OCI-LY1 (cell line): ENCODE measurements around the gene MICAL2.

ENCODE experiments used
- EZH2 ChIP-seq: fragments of 200-600 bp; sonication (generic), shearing (Covaris generic); IDR thresholded peaks from 2 replicates; pipeline ENCODE4 v1.8.0; 2017; ENCODE audit warnings: borderline replicate concordance, mixed run types, mild to moderate bottlenecking, antibody characterized with exemption, low read length, moderate library complexity, mixed read lengths
- TF ChIP-seq, protein P1 (sequence below): fragments of 200-600 bp; sonication (generic), shearing (Covaris generic); IDR thresholded peaks from 2 replicates; pipeline ENCODE4 v1.5.1; 2017; ENCODE audit warnings: mild to moderate bottlenecking, antibody characterized with exemption, low read length, moderate library complexity, mixed read lengths

DNA sequence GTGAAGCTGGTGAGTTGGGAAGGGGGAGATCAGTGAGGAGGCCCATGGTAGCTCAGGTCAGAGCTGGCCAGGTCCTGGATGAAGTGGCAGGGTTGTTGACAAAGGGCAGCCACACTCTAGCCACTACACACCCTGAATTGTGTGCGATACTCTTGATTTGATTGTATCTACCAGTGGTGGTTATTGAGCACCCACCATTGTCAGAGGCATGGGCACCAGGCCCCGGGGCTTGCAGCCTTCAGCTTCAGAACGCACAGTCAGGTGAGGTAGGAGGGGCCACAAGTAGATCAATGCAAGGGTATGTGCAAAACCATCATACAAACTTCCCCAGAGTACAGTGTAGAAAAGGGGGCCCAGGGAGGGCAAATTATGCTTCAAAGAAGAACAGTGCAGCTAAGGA lies 38.1 kb downstream of the MICAL2 start:
- TF ChIP-seq, protein P1, sequence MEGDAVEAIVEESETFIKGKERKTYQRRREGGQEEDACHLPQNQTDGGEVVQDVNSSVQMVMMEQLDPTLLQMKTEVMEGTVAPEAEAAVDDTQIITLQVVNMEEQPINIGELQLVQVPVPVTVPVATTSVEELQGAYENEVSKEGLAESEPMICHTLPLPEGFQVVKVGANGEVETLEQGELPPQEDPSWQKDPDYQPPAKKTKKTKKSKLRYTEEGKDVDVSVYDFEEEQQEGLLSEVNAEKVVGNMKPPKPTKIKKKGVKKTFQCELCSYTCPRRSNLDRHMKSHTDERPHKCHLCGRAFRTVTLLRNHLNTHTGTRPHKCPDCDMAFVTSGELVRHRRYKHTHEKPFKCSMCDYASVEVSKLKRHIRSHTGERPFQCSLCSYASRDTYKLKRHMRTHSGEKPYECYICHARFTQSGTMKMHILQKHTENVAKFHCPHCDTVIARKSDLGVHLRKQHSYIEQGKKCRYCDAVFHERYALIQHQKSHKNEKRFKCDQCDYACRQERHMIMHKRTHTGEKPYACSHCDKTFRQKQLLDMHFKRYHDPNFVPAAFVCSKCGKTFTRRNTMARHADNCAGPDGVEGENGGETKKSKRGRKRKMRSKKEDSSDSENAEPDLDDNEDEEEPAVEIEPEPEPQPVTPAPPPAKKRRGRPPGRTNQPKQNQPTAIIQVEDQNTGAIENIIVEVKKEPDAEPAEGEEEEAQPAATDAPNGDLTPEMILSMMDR: no peak
- TF ChIP-seq EZH2: no peak
